Nephron (organoid): ENCODE results near the gene CHD9.
A peak's percentile ranks its signal among the peaks of the same experiment; 100 is the strongest.

Experiments used
- H3K27ac Mint-ChIP-seq, 3 experiments: 2 replicates each; pipeline ENCODE4 v1.8.0; 2020; ENCODE audit warnings: mixed read lengths in 3 of 3, mild to moderate bottlenecking in 2 of 3, moderate library complexity in 1 of 3
- H3K27me3 Mint-ChIP-seq: 2 replicates; pipeline ENCODE4 v1.8.0; 2021; ENCODE audit warnings: low read depth, mild to moderate bottlenecking, moderate library complexity, mixed read lengths
- H3K36me3 Mint-ChIP-seq: 2 replicates; pipeline ENCODE4 v1.8.0; 2020; ENCODE audit warnings: low read depth, mixed read lengths
- H3K4me1 Mint-ChIP-seq: 2 replicates; pipeline ENCODE4 v1.8.0; 2020; ENCODE audit warnings: mixed read lengths
- H3K4me3 Mint-ChIP-seq, 3 experiments: 2 replicates each; pipeline ENCODE4 v1.8.0; 2020; ENCODE audit warnings: mild to moderate bottlenecking in 3 of 3, mixed read lengths in 3 of 3, moderate library complexity in 2 of 3
- H3K9me3 Mint-ChIP-seq: 2 replicates; pipeline ENCODE4 v1.8.0; 2020; ENCODE audit warnings: mixed read lengths
- CTCF ChIP-seq, 3 experiments: fragments of 200-600 bp; sonication (generic); IDR thresholded peaks; one replicate each; pipeline ENCODE4 v1.5.0; 2021; ENCODE audit warnings: antibody characterized with exemption in 3 of 3; ENCODE audit not compliant: unreplicated experiment in 3 of 3

CHD9 gene

DNA sequence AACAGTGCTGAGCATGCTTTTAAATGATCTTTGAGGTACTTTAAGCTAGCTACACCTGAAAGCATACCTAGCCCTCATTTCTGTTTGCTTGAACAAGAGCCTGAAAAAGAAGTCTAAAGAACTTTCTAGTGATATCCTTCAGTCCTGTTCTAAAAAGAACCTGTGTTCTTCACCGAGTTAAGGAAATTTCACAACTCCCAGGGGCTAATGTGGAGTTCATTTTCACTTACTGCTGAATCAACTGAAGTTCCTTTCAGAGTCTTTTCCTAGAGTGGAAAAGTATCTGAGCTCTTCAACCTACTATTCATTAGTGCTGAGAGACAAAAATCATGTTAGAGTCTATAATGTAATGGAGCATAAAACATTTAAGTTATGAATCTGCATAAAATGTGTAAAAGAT, 66.9 kb downstream of the CHD9 start:
- Mint-ChIP-seq H3K4me3 (no peak overlapping the region), H3K27me3 (no peaks in the 10 kb centered on the region), H3K9me3 (peaks cover 3% of the 10 kb centered on the region), H3K4me1 (peaks cover 8% of the 10 kb centered on the region), H3K36me3 (peaks cover 2% of the 10 kb centered on the region), H3K27ac (peak overlapping the region; percentile 83 to 85 (median 84))
- no peak for TF ChIP-seq CTCF (IDR thresholded peaks at IDR 0.05; ENCODE audit: unreplicated experiment in 3 of 3)

GRCh38 chr16:53123747-53124146, 69.0 kb downstream of the CHD9 start:
- no peaks in the 10 kb centered on the region for H3K27me3 Mint-ChIP-seq
- H3K27ac Mint-ChIP-seq, result peak overlapping the region in 1 of 3 experiments; percentile 33
- H3K4me1 Mint-ChIP-seq, result peaks cover 15% of the 10 kb centered on the region
- no peak for TF ChIP-seq CTCF (IDR thresholded peaks at IDR 0.05; ENCODE audit: unreplicated experiment in 3 of 3)
- peaks cover 3% of the 10 kb centered on the region for H3K9me3 Mint-ChIP-seq
- no peak overlapping the region for H3K4me3 Mint-ChIP-seq
- no peaks in the 10 kb centered on the region for H3K36me3 Mint-ChIP-seq

DNA sequence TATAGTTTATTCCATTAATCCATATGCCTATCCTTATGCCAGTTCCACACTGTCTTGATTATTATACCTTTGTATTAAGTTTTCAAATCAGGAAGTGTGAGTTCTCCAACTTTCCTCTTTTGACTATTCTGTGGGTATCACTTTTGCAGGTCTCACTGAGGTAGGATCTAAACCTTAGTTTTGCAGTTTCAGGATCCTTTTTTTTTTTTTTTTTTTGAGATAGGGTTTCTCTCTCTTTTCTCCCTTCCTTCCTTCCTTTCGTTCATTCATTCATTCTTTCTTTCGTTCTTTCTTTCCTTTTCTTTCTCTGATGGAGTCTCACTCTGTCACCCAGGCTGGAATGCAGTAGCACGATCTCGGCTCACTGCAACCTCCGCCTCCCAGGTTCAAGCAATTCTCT, 71.6 kb downstream of the CHD9 start:
- Mint-ChIP-seq H3K4me3 (no peak overlapping the region), H3K4me1 (peaks cover 24% of the 10 kb centered on the region), H3K27me3 (no peaks in the 10 kb centered on the region), H3K27ac (no peak overlapping the region), H3K36me3 (no peaks in the 10 kb centered on the region), H3K9me3 (peaks cover 3% of the 10 kb centered on the region)
- TF ChIP-seq CTCF (IDR thresholded peaks at IDR 0.05; ENCODE audit: unreplicated experiment in 3 of 3), result no peak

GRCh38 chr16:53129281-53130158, 74.7 kb downstream of the CHD9 start:
- Mint-ChIP-seq H3K27me3 (no peaks in the 10 kb centered on the region), H3K4me1 (peaks cover 38% of the 10 kb centered on the region), H3K4me3 (peak overlapping the region; percentile 84 to 90 (median 89)), H3K27ac (peak overlapping the region; percentile 94 to 100 (median 97)), H3K9me3 (no peaks in the 10 kb centered on the region), H3K36me3 (peaks cover 4% of the 10 kb centered on the region)
- no peak for TF ChIP-seq CTCF (IDR thresholded peaks at IDR 0.05; ENCODE audit: unreplicated experiment in 3 of 3)

DNA sequence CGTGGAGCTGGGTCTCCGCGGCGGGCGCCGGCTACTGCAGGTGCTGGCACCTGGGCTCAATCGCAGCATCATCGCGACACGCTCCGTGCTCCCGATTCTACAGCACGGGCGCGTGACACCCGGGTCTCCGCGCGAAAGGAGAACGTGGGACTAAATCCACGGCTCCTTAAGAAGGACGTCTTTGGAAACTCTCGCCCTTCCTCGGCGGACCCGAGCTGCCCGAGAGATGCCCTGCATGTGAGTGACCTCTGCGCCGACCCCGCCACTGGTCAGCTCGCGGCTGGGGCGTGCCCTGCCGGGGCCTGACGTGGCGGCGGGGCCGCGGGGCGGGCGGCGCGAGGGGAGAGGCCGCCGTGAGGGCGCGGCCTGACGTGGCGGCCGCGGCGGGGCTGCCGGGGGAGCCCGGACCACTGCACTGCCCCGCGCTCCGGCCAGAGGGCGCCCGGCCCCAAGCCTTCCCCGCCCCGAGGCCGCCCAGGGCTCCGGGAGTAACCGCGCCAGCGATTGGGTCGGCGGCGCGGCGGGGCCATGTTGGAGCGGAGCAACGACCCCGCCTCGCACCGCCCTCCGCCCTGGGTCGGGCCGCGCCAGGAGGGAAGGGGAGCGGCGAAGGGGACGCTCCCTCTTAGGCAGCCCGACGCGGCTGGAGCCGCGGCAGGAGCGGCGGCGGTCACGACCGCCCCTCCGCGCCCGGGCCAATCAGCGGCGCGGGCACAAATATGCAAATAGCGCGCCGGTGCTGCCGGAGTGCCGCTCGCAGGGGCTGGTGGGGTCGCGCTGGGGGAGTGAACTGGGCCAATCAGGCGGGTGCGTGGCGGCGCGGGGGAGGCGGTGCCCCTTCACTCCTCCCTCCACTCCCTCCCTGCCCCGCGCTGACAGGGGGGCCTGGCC, 75.6 kb downstream of the CHD9 start:
- Mint-ChIP-seq H3K36me3 (peaks cover 4% of the 10 kb centered on the region), H3K27ac (peak overlapping the region; percentile 94 to 100 (median 97)), H3K4me1 (peaks cover 47% of the 10 kb centered on the region), H3K9me3 (no peaks in the 10 kb centered on the region), H3K4me3 (peak overlapping the region; percentile 84 to 90 (median 89)), H3K27me3 (no peaks in the 10 kb centered on the region)
- peak; percentile 46 to 66 (median 55) for TF ChIP-seq CTCF (IDR thresholded peaks at IDR 0.05; ENCODE audit: unreplicated experiment in 3 of 3)
